RWPE1 (cell line): ENCODE measurements around the gene COL11A1.
"Not testable (repeated sequence)": the region's sequence is repeated elsewhere in the genome, so short reads cannot be mapped to it uniquely, and the experiment has no call there.

ENCODE experiments used
- CTCF ChIA-PET: fragments of 350-600 bp; sonication (Branson Sonifier 250); formaldehyde crosslinking; extraction: SDS; loops from one replicate; lab custom pipeline; 2021; lab: Yijun Ruan, JAX
- POLR2A ChIA-PET: fragments of 400-600 bp; formaldehyde crosslinking; extraction: SDS; loops from one replicate; lab custom pipeline; 2020; ENCODE audit warnings: antibody characterized with exemption; ENCODE audit not compliant: low non-redundant PET; lab: Yijun Ruan, JAX
- DNase-seq: peaks from one replicate; pipeline ENCODE4 v3.0.0; 2012; ENCODE audit warnings: low spot score
- H3K27ac ChIP-seq: fragments of 450-650 bp; 2 replicates; pipeline ENCODE4 v1.5.1; 2017
- CTCF ChIP-seq: fragments of 450-650 bp; conservative IDR thresholded peaks from 2 replicates; pipeline ENCODE4 v1.5.1; 2017; ENCODE audit warnings: low read depth, mild to moderate bottlenecking

The COL11A1 gene

GRCh38 chr1:102833151-102833550, 275.2 kb downstream of the COL11A1 start:
- POLR2A ChIA-PET: interaction anchor here (0.8 kb wide), 1 partner anchor 228 kb away, joined by 3 read pairs; no protein-coding TSS in a partner anchor
- no peak for TF ChIP-seq CTCF
- DNase-seq: no peak

GRCh38 chr1:102826706-102827105, 281.6 kb downstream of the COL11A1 start:
- DNase-seq, POLR2A ChIA-PET, H3K27ac ChIP-seq: not testable (repeated sequence)
- CTCF ChIA-PET: interaction anchor here (0.6 kb wide), 1 partner anchor 112 kb away, joined by 4 read pairs; no protein-coding TSS in a partner anchor

More at GRCh38 chr1:102833151-102833550, 275.2 kb downstream of the COL11A1 start:
- H3K27ac ChIP-seq: no peak overlapping the region
- CTCF ChIA-PET: no interaction called here
